HG02870 (cell line): Measurements from ENCODE around the gene MARCHF6.
"Not testable (repeated sequence)": the region's sequence is repeated elsewhere in the genome, so short reads cannot be mapped to it uniquely, and the experiment has no call there.

Experiments
- ATAC-seq: cut with Tn5 transposase; IDR thresholded peaks from one replicate; pipeline ENCODE4 v1.9.1; 2021; ENCODE audit warnings: mild to moderate bottlenecking, moderate library complexity; ENCODE audit not compliant: unreplicated experiment

MARCHF6 gene

DNA sequence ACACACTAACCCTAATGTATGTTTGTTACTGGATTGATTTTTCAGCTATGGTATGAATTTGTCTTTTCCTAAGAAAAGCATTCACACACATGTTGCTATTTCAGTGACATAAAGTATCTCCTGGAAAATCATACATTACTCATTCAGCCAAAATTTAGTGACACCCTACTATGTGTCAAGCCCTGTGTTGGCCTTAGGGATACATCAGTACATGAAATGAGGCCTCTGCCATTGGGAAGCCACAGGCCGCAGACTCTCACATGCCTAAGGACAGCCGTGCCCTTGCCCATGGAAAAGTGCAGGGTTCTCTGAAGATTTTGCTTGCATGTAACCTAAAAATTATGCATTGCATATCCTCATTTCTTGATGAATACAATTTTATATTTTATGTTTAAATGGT lies 5.2 kb upstream of the MARCHF6 start:
- ATAC-seq, result no peak

DNA sequence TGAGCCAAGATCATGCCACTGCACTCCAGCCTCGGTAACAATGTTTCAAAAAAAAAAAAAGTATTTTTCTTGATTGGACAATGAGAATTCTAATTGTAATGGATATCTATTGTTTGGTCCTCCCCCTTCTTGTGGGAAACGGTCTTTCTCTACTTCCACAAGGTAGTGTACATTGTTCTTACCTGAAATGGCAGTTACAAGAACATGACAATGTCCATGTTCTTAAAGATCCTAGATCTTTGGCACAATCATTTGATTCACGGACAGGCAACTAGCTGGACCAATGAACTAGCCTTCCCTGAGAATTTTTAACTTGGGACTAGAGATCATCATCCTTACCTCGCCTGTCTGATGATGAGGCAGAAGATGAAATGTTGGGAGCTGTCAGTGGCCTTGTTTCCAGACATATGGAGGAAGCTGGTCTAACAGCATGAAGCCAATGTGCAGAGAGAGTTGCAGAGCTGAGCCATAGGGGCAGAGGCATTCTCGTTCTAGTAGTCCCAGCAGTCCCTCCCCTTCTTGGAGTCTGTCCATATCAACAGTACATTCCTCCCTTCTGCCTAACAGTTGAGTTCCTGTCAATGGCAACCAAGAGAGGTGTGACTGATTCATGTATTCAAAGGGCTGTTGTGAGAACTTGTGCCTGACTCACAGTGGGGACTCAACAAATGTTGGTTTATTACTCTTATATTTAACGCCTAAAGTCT lies 2.1 kb upstream of the MARCHF6 start:
- no peak for ATAC-seq

DNA sequence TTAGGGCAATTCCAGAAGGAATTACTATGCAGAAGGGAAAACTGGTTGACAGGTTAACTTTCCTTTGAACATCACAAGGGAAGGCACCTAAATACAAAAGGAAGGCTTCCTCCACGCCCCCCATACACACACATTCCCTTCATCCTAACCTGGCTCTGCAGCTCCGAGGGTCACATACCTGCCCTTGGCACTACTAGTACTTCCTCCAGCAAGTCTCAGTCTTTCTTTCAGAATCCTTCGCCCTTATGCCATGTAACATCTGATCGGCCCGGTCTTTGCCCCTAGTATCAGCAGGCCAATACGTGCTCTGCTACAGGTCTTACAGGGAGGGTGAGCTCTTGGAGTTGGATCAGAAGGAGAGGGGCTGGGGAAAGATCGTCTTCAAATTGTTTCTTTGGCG lies 1.6 kb upstream of the MARCHF6 start:
- no peak for ATAC-seq

DNA sequence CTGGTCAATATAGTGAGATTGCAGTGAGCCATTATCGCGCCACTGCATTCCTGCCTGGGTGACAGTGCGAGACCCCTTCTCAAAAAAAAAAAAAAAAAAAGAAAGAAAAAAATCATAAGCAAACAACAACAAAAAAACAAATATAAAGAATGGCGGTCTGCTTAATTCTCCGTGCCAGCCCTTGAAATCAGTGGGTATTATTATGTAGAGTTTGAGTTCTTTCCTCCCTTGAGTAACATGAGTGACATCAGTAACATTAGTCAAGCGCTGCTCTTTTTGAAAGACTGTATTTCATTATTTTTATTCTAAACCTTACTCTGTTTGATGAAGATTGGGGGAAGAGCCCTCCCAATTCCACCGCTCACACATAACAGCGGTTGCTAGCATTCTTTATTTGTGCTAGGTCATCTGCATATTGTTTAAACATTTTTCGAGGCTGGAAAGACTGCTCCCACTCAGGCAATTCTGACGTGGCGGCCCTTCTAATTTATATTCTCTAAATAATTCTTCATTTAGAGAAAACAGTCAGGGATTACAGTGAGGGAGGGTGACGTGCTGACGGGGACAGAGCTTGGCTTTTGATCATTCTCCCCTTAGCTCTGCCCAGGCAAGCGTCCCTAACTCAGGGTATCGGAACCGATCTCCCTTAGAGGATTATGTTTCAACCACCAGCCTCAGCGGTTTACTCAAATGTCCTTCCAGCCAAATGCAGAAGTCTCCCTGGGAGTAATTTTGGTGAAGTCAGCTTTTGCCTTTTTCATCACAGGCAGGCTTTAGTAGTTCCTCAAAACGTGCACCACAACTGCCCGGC lies 860 bp upstream of the MARCHF6 start:
- ATAC-seq, result peak; percentile 22

- peak; percentile 11 for ATAC-seq
Observed at GRCh38 chr5:10354048-10354872, 765 bp downstream of the MARCHF6 start.

DNA sequence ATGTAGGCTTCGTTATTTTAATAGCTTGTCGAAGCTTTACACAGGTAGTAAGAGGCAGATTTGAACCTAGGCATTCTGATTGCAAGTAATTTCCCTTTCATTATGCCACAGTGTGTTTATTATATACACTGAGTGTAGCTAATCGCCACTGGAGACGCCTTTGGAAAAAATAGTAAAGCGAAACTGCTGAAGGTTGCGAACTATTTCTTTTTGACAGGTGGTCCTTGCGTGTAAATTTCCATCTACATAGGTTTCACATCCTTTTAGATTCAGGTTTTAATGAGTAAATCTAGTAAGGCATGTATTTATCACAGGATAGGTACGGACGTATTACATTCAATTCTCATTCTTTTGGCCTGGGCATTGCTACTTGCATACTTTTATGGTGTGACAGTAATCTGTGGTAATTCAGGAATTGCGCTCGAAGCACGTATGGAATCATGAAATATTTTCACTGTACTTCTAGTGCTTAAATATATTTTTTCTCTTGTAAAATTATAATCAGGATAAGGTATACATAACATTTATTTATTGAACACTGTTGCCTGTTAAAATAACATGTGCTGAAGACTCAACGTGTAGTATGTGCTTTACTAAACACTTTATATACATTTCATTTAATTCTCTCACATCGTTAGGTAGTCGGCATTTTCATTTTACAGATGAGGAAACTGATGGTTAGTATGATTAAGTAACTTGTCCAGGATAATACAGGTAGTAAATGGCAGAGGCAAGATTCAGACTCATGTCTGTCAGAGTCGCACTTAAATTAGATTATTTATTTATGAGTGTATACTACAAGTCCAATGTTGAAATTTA lies 1.8 kb downstream of the MARCHF6 start:
- ATAC-seq, result peak; percentile 19

DNA sequence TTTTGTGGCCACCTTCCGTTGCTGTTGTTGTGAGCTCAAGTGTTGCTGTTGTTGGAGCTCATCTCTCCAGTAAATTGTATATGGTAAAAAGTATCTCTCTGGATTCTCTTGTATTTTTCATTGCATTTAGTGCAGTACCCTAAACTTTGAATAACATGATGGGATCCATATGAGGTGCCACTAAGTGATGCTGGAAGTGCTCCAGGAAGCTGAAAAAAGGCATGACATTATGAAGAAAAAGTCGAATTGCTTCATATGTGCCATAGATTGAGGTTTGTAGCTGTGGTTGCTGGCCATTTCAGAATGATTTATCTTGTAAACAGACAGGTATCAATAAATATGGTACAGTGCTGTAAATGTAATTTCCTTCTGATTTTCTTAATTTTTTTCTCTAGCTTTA lies 5.5 kb downstream of the MARCHF6 start:
- no peak for ATAC-seq

GRCh38 chr5:10360686-10361085 lies 7.2 kb downstream of the MARCHF6 start:
- ATAC-seq, result no peak

GRCh38 chr5:10363519-10364185 lies 10.2 kb downstream of the MARCHF6 start:
- ATAC-seq, result no peak

- no peak for ATAC-seq
Observed at GRCh38 chr5:10364186-10364689, 10.7 kb downstream of the MARCHF6 start.

- ATAC-seq, result no peak
Observed at GRCh38 chr5:10365782-10366181, 12.3 kb downstream of the MARCHF6 start.

DNA sequence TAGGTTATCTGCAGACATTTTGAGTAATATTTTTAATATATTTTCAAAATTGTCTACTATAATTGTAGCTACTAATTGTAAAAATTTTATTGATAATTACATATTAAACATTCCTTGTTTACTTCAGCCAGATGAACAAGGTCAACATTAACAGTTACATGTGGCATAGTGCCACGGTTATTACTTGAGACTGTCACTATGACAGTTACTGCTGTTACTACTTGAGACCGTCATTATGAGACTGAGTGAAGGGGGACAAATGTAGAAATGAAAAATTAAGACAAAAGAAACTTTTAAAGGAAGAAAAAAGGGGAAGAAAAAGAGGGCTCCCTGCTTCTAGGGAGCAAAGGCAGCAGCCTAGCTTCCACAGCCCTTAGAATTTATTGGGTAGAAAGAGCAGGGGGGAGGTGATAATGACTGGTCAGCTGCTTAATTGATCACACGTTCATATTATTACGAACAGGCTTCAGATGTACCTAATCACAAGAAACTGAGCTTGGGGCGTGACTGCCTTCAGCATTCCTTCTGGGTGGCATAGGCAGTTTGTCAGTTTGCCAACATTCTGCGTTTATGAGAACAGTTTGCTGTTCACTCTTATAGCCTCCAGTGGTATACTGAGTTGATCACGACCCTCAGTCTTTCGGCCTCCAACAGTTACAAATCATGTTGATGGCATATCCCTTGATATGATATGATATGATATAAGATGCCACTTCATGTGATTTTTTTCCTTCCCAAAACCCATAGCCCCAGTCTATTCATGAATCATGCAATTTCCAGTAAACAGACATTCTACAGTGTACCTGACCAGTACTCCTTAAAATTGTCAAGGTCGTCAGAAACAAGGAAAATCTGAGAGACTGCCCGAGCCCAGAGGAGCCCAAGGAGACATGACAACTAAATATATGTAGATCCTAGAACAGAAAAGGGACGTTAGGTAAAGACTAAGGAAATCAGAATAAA lies 13.1 kb downstream of the MARCHF6 start:
- ATAC-seq, result no peak

DNA sequence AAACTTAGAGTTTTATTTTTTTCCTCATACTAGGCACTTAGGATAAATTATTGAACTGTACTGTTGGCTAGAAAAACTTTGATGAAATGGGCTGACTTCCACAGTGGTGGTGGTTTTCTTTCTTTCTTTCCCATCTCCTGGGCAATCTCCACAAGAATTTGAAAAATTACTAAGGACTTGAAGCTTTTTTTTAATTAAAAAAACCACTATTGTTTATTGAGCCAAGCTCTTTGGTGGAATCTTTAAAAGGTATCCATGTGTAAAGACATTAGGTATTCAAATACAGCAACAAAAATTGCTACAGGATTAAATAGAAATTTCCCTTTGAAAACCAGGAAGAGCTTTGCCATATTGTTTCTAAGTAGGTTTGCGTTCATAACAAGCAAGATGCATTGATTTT lies 14.1 kb downstream of the MARCHF6 start:
- no peak for ATAC-seq

GRCh38 chr5:10370931-10371330 lies 17.4 kb downstream of the MARCHF6 start:
- ATAC-seq, result no peak

- not testable (repeated sequence) for ATAC-seq
Observed at GRCh38 chr5:10371369-10371768, 17.9 kb downstream of the MARCHF6 start.

- no peak for ATAC-seq
Observed at GRCh38 chr5:10372726-10373709, 19.5 kb downstream of the MARCHF6 start.
